ENCODE results near the gene ZSCAN25. TPM values are rescaled to one million over a fixed set of nuclear protein-coding genes. Genes with fewer than 3 reads are reported as not detected.

The ZSCAN25 gene
- 17.4 and 23.4 TPM in 2 replicates for total RNA-seq (2014; rRNA removed; shearing (Covaris generic))

GRCh38 chr7:99616359-99617191 lies at the start of gene ZSCAN25:
Gene ZSCAN25 (plus strand): TSS chr7:99616946. CDS start chr7:99619607, 2,661 bp downstream.

GRCh38 chr7:99597762-99598501 lies 18.8 kb upstream of the ZSCAN25 start, which contains the start of gene TMEM225B:
Gene TMEM225B (plus strand): TSS chr7:99598267. CDS start chr7:99604389, 6,122 bp downstream.

GRCh38 chr7:99679400-99680191 lies 62.9 kb downstream of the ZSCAN25 start, which contains the start of gene CYP3A5:
Gene CYP3A5 (minus strand): TSS chr7:99679996. CDS start chr7:99679896, 100 bp downstream.

Other genes starting within 250 kb of the ZSCAN25 start
- gene ARPC1B, start 242.2 kb upstream of the ZSCAN25 start, total RNA-seq (2014; rRNA removed; shearing (Covaris generic)) = 371 and 418 TPM in 2 replicates
- 115 and 116 TPM in 2 replicates for gene PDAP1, start 208.3 kb upstream of the ZSCAN25 start, total RNA-seq (2014; rRNA removed; shearing (Covaris generic))
- 274 and 315 TPM in 2 replicates for gene BUD31, start 208.0 kb upstream of the ZSCAN25 start, total RNA-seq (2014; rRNA removed; shearing (Covaris generic))
- gene PTCD1, start 178.1 kb upstream of the ZSCAN25 start, total RNA-seq (2014; rRNA removed; shearing (Covaris generic)) = 9.2 and 13.2 TPM in 2 replicates
- gene CPSF4, start 178.0 kb upstream of the ZSCAN25 start, total RNA-seq (2014; rRNA removed; shearing (Covaris generic)) = 58.6 and 64.0 TPM in 2 replicates
- 632 and 731 TPM in 2 replicates for gene ATP5MF, start 150.8 kb upstream of the ZSCAN25 start, total RNA-seq (2014; rRNA removed; shearing (Covaris generic))
- 8.4 and 17.3 TPM in 2 replicates for gene ZNF789, start 144.1 kb upstream of the ZSCAN25 start, total RNA-seq (2014; rRNA removed; shearing (Covaris generic))
- gene ZNF394, start 116.7 kb upstream of the ZSCAN25 start, total RNA-seq (2014; rRNA removed; shearing (Covaris generic)) = 30.3 and 30.7 TPM in 2 replicates
- 10.8 and 12.2 TPM in 2 replicates for gene ZKSCAN5, start 112.3 kb upstream of the ZSCAN25 start, total RNA-seq (2014; rRNA removed; shearing (Covaris generic))
- 4.1 and 5.1 TPM in 2 replicates for gene FAM200A, start 64.8 kb upstream of the ZSCAN25 start, total RNA-seq (2014; rRNA removed; shearing (Covaris generic))
- 121 and 149 TPM in 2 replicates for gene ZNF655, start 58.3 kb upstream of the ZSCAN25 start, total RNA-seq (2014; rRNA removed; shearing (Covaris generic))
- 0.48 TPM in 1 of 2 replicates, not detected in the other for gene TMEM225B, start 18.7 kb upstream of the ZSCAN25 start, total RNA-seq (2014; rRNA removed; shearing (Covaris generic))
- gene CYP3A5, start 63.0 kb downstream of the ZSCAN25 start, total RNA-seq (2014; rRNA removed; shearing (Covaris generic)) = 0.11 and 0.32 TPM in 2 replicates
- gene CYP3A7, start 118.2 kb downstream of the ZSCAN25 start, total RNA-seq (2014; rRNA removed; shearing (Covaris generic)) = not detected in 2 replicates
- not detected in 2 replicates for gene CYP3A4, start 167.2 kb downstream of the ZSCAN25 start, total RNA-seq (2014; rRNA removed; shearing (Covaris generic))
- gene CYP3A43, start 211.1 kb downstream of the ZSCAN25 start, total RNA-seq (2014; rRNA removed; shearing (Covaris generic)) = not detected in 2 replicates